Measurements from ENCODE around the gene NPAS2.

The NPAS2 gene

DNA sequence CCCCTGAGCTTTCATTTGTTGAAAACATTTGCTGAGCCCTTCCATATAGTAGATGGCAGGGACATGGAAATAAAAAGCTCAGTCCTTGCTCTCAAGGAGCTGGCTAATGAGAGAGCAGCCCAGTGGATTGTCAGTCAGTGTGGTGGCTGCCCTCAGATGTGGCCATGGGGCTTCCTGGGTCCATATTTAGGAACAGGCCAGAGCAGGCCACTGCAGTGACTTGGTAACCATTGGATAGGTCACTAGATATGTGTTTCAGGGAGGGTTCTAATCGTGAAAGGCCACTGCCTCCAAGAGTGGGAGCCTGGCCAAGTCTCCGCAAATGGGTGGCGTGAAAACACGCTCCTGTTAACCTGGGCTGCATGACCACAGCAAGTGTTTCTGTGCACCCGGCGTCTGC, 37.4 kb downstream of the NPAS2 start:
- no peak overlapping the region for H3K4me3 ChIP-seq (ENCODE audit: low read depth, low read length)
- TF ChIP-seq CTCF (IDR thresholded peaks at IDR 0.05; ENCODE audit: insufficient read depth, low read depth, low read length, missing control alignments): no peak
- DNase-seq (ENCODE audit: low read depth): no peak

GRCh38 chr2:100857915-100858314, 38.0 kb downstream of the NPAS2 start:
- no peak for DNase-seq (ENCODE audit: low read depth)
- no peak overlapping the region for H3K4me3 ChIP-seq (ENCODE audit: low read depth, low read length)
- TF ChIP-seq CTCF (IDR thresholded peaks at IDR 0.05; ENCODE audit: insufficient read depth, low read depth, low read length, missing control alignments): no peak

DNA sequence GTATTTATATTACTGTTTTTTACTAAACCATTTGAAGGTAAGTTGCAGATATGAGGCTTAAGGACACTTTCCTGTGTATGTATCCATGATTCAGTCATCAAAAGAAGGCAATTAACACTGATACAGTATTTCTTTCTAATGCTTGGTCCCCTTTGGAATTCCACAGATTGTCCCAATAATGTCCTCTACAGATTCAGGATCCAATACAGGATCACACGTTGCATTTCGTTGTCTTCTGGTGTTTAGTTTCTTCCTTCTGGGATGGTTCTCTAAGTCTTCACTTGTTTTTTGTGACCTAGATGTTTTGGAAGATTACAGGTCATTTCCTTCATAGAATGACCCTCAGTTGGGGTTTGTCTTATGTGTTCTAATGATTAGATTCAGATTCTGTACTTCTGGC, 40.0 kb downstream of the NPAS2 start:
- no peak overlapping the region for H3K4me3 ChIP-seq (ENCODE audit: low read depth, low read length)
- no peak for DNase-seq (ENCODE audit: low read depth)
- no peak for TF ChIP-seq CTCF (IDR thresholded peaks at IDR 0.05; ENCODE audit: insufficient read depth, low read depth, low read length, missing control alignments)

DNA sequence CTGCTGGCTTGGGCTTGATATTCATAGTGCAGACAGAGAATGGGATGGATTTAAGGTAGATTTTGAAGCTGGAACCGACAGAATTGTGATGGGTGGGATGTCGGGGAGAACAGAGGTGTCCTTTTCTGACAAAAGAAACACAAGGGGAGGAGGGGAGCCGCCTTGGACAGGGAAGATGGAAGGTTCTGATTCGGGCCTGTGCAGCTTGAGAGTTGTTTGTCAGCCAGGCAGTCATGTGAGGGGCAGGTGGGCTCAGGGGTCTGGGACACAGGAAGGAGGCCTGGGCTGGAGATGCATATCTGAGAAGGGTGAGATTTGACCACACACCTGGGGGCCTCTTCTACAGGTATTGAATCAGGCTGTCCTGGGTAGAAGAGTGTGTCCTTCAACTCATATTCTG, 41.4 kb downstream of the NPAS2 start:
- no peak overlapping the region for H3K4me3 ChIP-seq (ENCODE audit: low read depth, low read length)
- no peak for TF ChIP-seq CTCF (IDR thresholded peaks at IDR 0.05; ENCODE audit: insufficient read depth, low read depth, low read length, missing control alignments)
- DNase-seq (ENCODE audit: low read depth): no peak

GRCh38 chr2:100862081-100862480, 42.1 kb downstream of the NPAS2 start:
- TF ChIP-seq CTCF (IDR thresholded peaks at IDR 0.05; ENCODE audit: insufficient read depth, low read depth, low read length, missing control alignments): no peak
- no peak overlapping the region for H3K4me3 ChIP-seq (ENCODE audit: low read depth, low read length)
- DNase-seq (ENCODE audit: low read depth): no peak

DNA sequence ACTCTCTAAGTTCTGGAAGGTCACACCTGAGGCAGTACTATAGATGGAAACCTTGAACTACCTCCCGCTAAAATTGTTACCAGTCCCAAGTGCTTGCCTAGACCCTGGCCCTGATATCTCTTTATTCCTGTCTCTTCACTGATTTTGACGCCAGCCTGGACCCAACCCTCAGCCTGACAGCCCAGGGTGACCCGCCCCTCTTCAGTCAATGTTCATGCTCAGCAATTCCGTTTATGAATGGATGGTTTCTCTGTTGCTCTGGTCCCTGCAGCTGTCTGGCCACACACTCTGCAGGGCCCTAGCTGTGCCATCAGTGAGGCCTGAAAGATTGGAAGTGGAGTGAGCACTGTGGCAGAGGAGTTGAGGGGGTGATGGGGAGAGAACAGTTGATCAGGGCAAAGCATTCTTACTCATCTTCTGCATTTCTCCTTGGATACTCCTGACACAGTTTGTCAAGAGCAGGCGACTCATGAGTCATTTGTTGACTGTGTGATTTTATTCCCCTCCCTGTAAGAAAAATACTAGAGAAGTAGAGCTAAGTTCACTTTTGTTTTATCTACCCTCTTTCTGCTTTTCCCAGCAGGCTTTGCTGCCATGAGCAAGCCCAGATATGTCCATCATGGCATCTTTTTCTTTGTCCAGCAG, 46.0 kb downstream of the NPAS2 start:
- TF ChIP-seq CTCF (IDR thresholded peaks at IDR 0.05; ENCODE audit: insufficient read depth, low read depth, low read length, missing control alignments): no peak
- DNase-seq (ENCODE audit: low read depth): no peak
- no peak overlapping the region for H3K4me3 ChIP-seq (ENCODE audit: low read depth, low read length)

GRCh38 chr2:100868083-100868482, 48.1 kb downstream of the NPAS2 start:
- H3K4me3 ChIP-seq (ENCODE audit: low read depth, low read length): no peak overlapping the region
- DNase-seq (ENCODE audit: low read depth): no peak
- no peak for TF ChIP-seq CTCF (IDR thresholded peaks at IDR 0.05; ENCODE audit: insufficient read depth, low read depth, low read length, missing control alignments)

Data from GM12865 (cell line).